ENCODE data around the gene PLA2G6.

Gene PLA2G6

DNA sequence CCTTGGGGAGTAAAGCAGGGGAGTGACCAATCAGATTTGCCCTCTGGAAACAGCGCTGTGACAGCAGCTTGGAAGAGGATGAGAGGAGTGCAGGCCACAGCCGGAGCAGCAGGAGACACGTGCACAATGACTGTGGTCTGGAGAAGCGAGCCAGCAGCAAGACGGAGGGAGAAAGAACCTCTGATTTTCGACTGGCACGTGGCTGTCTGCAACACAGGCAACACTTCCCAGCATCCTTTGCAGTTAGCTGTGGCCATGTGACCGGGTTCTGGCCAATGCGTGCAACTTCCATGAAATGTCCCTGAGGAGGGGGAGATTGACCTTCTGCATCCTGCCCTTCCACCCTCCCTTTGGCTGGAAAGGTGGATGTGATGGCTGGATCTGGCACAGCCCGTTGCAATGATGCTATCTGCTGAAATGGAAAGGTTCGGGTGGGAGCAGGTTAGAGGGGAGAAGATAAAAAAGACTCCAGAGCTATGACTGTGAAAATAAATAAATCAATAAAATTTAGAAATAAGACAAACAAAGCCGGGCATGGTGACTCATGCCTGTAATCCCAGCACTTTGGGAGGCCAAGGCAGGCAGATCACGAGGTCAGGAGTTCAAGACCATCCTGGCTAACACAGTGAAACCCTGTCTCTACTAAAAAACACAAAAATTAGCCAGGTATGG is 15.6 kb downstream of the PLA2G6 start:
- CTCF ChIA-PET: interaction anchor here (1.2 kb wide), 1 partner anchor 10 kb away, joined by 5 read pairs; no protein-coding TSS in a partner anchor
- POLR2A ChIA-PET: interaction anchor here (1.5 kb wide), 1 partner anchor 16 kb away, joined by 11 read pairs; the partner anchor contains the start of gene PLA2G6
- H3K4me1 ChIP-seq (ENCODE audit: control insufficient read depth, insufficient read depth, low read length): no peaks in the 10 kb centered on the region
- H3K27ac ChIP-seq (ENCODE audit: extremely low read depth, low read depth, low read length): no peak overlapping the region
- no peaks in the 10 kb centered on the region for H3K9me3 ChIP-seq (ENCODE audit: control insufficient read depth, insufficient read depth, low read depth, low read length)
- TF ChIP-seq ZNF76 (tag by site-specific recombination; IDR thresholded peaks at IDR 0.05; ENCODE audit: borderline replicate concordance, low read depth) (peak; percentile 58), ZSCAN18 (tag by site-specific recombination; IDR thresholded peaks at IDR 0.05) (no peak)
- H3K4me3 ChIP-seq (ENCODE audit: low read depth, low read length): no peak overlapping the region
- H3K36me3 ChIP-seq (ENCODE audit: control insufficient read depth in 2 of 2, insufficient read depth in 1 of 2, low read length in 2 of 2): peaks cover 0 to 31% of the 10 kb centered on the region in 2 experiments; a peak in 2 of 3 replicates

DNA sequence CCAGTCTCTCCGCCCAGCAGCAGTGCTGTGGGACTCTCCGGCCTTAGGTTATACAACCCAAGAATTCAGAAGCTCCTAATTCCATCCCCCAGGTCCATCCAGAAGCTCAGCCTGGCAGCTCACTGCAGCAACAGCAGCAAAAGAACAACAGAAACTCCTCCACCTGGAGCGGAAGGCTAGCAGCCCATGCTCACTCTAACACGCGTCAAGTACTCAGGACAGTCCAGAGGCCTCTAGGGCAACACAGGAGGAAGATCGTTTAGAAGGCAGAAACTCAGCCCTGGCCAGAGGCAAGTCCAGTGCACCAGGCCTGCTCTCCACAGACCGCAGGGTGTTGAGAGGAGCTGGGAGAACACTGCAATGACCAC is 17.1 kb downstream of the PLA2G6 start:
- ChIA-PET POLR2A (interaction anchor here (1.0 kb wide), 1 partner anchor 50 kb away, joined by 3 read pairs; no protein-coding TSS in a partner anchor), CTCF (interaction anchor here (1.9 kb wide), 1 partner anchor 50 kb away, joined by 6 read pairs; no protein-coding TSS in a partner anchor)
- Histone ChIP-seq H3K9me3 (ENCODE audit: control insufficient read depth, insufficient read depth, low read depth, low read length) (no peaks in the 10 kb centered on the region), H3K4me3 (ENCODE audit: low read depth, low read length) (no peak overlapping the region), H3K36me3 (ENCODE audit: control insufficient read depth in 2 of 2, insufficient read depth in 1 of 2, low read length in 2 of 2) (peaks cover 0 to 31% of the 10 kb centered on the region in 2 experiments; a peak in 2 of 3 replicates), H3K4me1 (ENCODE audit: control insufficient read depth, insufficient read depth, low read length) (no peaks in the 10 kb centered on the region), H3K27ac (ENCODE audit: extremely low read depth, low read depth, low read length) (no peak overlapping the region)
- TF ChIP-seq ATF2 (tag by site-specific recombination; IDR thresholded peaks at IDR 0.05; ENCODE audit: low read depth) (no peak), ZBTB17 (tag by site-specific recombination; IDR thresholded peaks at IDR 0.05) (no peak), ZNF624 (tag by site-specific recombination; IDR thresholded peaks at IDR 0.05) (no peak), ZNF16 (tag by site-specific recombination; IDR thresholded peaks at IDR 0.05; ENCODE audit: low read depth) (no peak), ZIC2 (tag by site-specific recombination; IDR thresholded peaks at IDR 0.05) (no peak), GLIS2 (tag by site-specific recombination; IDR thresholded peaks at IDR 0.05) (no peak), ZNF157 (tag by site-specific recombination; IDR thresholded peaks at IDR 0.05) (no peak), ZSCAN30 (tag by site-specific recombination; IDR thresholded peaks at IDR 0.05) (no peak), ZBTB20 (tag by site-specific recombination; IDR thresholded peaks at IDR 0.05) (no peak), ZNF24 (tag by site-specific recombination; IDR thresholded peaks at IDR 0.05) (no peak), ZNF571 (tag by site-specific recombination; IDR thresholded peaks at IDR 0.05) (no peak), SP2 (tag by site-specific recombination; IDR thresholded peaks at IDR 0.05) (no peak), SALL2 (tag by site-specific recombination; IDR thresholded peaks at IDR 0.05; ENCODE audit: borderline replicate concordance) (no peak)

- Histone ChIP-seq H3K36me3 (ENCODE audit: control insufficient read depth in 2 of 2, insufficient read depth in 1 of 2, low read length in 2 of 2) (peaks cover 0 to 25% of the 10 kb centered on the region in 2 experiments; a peak in 2 of 3 replicates), H3K9me3 (ENCODE audit: control insufficient read depth, insufficient read depth, low read depth, low read length) (no peaks in the 10 kb centered on the region), H3K4me3 (ENCODE audit: low read depth, low read length) (no peak overlapping the region), H3K27ac (ENCODE audit: extremely low read depth, low read depth, low read length) (no peak overlapping the region), H3K4me1 (ENCODE audit: control insufficient read depth, insufficient read depth, low read length) (no peaks in the 10 kb centered on the region)
- POLR2A ChIA-PET: interaction anchor here (1.0 kb wide), 2 partner anchors 18 to 50 kb away, joined by 3 read pairs; partner anchors contain the start of gene PLA2G6
- peak; percentile 81 for TF ChIP-seq ZIC2 (tag by site-specific recombination; IDR thresholded peaks at IDR 0.05)
- TF ChIP-seq ZFP69B (tag by site-specific recombination; IDR thresholded peaks at IDR 0.05): no peak
- CTCF ChIA-PET: interaction anchor here (1.9 kb wide), 1 partner anchor 49 kb away, joined by 6 read pairs; no protein-coding TSS in a partner anchor
Measured at GRCh38 chr22:38163844-38164550, 17.6 kb downstream of the PLA2G6 start.
